Hepatocyte (in vitro differentiated cells): ENCODE results near the gene DENND4A. TPM values are rescaled to one million over a fixed set of nuclear protein-coding genes. Genes with fewer than 3 reads are reported as not detected.

ENCODE experiments used
- DNase-seq: peaks from one replicate; pipeline ENCODE4 v3.0.0-alpha.2; 2016; ENCODE audit warnings: low spot score
- H2AFZ ChIP-seq: fragments of 200-600 bp; sonication (generic); 2 replicates; pipeline ENCODE4 v1.6.0; 2016; ENCODE audit warnings: antibody characterized with exemption, mild to moderate bottlenecking
- H3K27ac ChIP-seq: fragments of 200-600 bp; sonication (generic); 2 replicates; pipeline ENCODE4 v1.5.1; 2016; ENCODE audit warnings: mild to moderate bottlenecking
- H3K27me3 ChIP-seq: fragments of 200-600 bp; sonication (generic); 2 replicates; pipeline ENCODE4 v1.6.1; 2016
- H3K36me3 ChIP-seq: fragments of 200-600 bp; sonication (generic); replicated peaks from 2 replicates; pipeline ENCODE4 v1.5.1; 2016; ENCODE audit warnings: low read depth; ENCODE audit not compliant: insufficient read depth
- H3K4me1 ChIP-seq: fragments of 200-600 bp; sonication (generic); 2 replicates; pipeline ENCODE4 v1.5.1; 2016; ENCODE audit warnings: mild to moderate bottlenecking, moderate library complexity; ENCODE audit not compliant: insufficient read depth
- H3K4me2 ChIP-seq: fragments of 200-600 bp; sonication (generic); 2 replicates; pipeline ENCODE4 v1.6.0; 2016
- H3K4me3 ChIP-seq: fragments of 200-600 bp; sonication (generic); 2 replicates; pipeline ENCODE4 v1.5.1; 2016; ENCODE audit warnings: mild to moderate bottlenecking
- H3K79me2 ChIP-seq: fragments of 200-600 bp; sonication (generic); 2 replicates; pipeline ENCODE4 v1.6.0; 2017; ENCODE audit warnings: mild to moderate bottlenecking
- H3K9me2 ChIP-seq: fragments of 200-600 bp; sonication (generic); replicated peaks from 2 replicates; pipeline ENCODE4 v1.6.0; 2017; ENCODE audit warnings: mild to moderate bottlenecking; ENCODE audit not compliant: insufficient read depth
- H3K9me3 ChIP-seq: fragments of 200-600 bp; sonication (generic); 2 replicates; pipeline ENCODE4 v1.5.1; 2016; ENCODE audit warnings: low read depth, mild to moderate bottlenecking
- H4K20me1 ChIP-seq: fragments of 200-600 bp; sonication (generic); 2 replicates; pipeline ENCODE4 v1.6.0; 2016; ENCODE audit warnings: mild to moderate bottlenecking; ENCODE audit not compliant: insufficient read depth, poor library complexity, severe bottlenecking
- EZH2 ChIP-seq: fragments of 200-600 bp; sonication (generic); IDR thresholded peaks from 2 replicates; pipeline ENCODE4 v1.6.1; 2016; ENCODE audit warnings: antibody characterized with exemption, mild to moderate bottlenecking, borderline replicate concordance
- EZH2phosphoT487 ChIP-seq: fragments of 200-600 bp; sonication (generic); IDR thresholded peaks from one replicate; pipeline ENCODE4 v1.6.1; 2018; ENCODE audit warnings: antibody characterized with exemption, mild to moderate bottlenecking, low read depth, moderate library complexity; ENCODE audit not compliant: unreplicated experiment, severe bottlenecking
- WGBS: methylation state at CpG from one replicate; pipeline ENCODE4 v1.1.6; 2016; ENCODE audit warnings: low lambda C conversion rate; ENCODE audit errors: missing lambda C conversion rate; 5-methylcytosine and 5-hydroxymethylcytosine counted together
- polyA plus RNA-seq: library from polyadenylated mRNA; unstranded; fragments of >200 nt; fragmentation: Nextera tagmentation; extraction: Ambion mirVana; gene quantifications from 2 replicates; pipeline ENCODE4 v1.2.1, GENCODE V29; 2016
- total RNA-seq: library from RNA; depleted of rRNA; stranded (reverse); fragments of >200 nt; gene quantifications from 2 replicates; pipeline ENCODE4 v1.2.3, GENCODE V29; 2014
- TF ChIP-seq, protein P1 (sequence below): fragments of 200-600 bp; sonication (generic); IDR thresholded peaks from 2 replicates; pipeline ENCODE4 v1.5.1; 2016; ENCODE audit warnings: antibody characterized with exemption, mild to moderate bottlenecking; ENCODE audit not compliant: poor library complexity

The DENND4A gene
- total and polyA plus RNA-seq, 2 experiments from 2014 or later: 3.2 to 20.7 TPM

DNA sequence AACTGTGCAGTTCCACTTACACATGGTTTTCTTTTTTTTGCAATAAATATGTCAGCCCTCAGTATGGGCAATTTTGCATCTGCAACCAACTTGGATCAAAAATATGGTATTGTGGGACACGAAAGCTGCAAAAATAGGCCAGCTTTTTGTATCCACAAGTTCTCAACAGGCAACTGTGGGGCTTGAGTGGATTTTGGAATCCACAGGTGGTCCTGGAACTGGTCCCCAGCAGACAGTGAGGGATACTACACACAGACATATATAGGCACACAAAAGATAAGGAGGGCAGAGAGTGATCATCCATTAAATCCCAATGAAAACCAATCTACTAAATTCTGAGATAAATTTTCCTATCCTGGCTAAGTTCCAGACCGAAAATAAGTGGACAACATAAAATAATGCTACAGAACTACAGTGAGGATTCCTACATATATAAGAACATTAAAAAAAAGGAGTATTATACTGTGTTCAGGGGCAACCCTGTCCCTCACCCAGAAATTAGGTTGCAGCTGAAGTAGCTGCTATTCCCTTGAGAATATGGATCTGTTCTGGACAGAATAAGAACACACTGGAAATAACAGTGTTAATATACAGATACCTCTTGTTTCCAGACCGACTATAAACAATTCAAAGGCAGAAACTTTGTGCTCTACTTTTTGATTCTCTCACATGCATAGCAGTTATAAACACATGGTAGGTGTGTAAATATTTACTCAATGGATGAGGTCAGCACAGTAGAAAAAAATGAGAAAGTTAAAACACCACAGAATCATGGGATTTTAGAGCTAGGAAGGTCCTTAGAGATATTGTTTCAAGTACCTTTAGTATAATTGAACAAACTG lies 25.4 kb downstream of the DENND4A start:
- no peak overlapping the region for H3K4me3 ChIP-seq
- 59% methylated on average over 3 of the region's 3 CpGs for WGBS
- H3K27ac ChIP-seq: peak overlapping the region; percentile 22
- DNase-seq: peak; percentile 17
- no peak overlapping the region for H2AFZ ChIP-seq
- no peaks in the 10 kb centered on the region for H3K9me3 ChIP-seq
- TF ChIP-seq EZH2 (no peak), EZH2phosphoT487 (no peak)
- TF ChIP-seq, protein P1, sequence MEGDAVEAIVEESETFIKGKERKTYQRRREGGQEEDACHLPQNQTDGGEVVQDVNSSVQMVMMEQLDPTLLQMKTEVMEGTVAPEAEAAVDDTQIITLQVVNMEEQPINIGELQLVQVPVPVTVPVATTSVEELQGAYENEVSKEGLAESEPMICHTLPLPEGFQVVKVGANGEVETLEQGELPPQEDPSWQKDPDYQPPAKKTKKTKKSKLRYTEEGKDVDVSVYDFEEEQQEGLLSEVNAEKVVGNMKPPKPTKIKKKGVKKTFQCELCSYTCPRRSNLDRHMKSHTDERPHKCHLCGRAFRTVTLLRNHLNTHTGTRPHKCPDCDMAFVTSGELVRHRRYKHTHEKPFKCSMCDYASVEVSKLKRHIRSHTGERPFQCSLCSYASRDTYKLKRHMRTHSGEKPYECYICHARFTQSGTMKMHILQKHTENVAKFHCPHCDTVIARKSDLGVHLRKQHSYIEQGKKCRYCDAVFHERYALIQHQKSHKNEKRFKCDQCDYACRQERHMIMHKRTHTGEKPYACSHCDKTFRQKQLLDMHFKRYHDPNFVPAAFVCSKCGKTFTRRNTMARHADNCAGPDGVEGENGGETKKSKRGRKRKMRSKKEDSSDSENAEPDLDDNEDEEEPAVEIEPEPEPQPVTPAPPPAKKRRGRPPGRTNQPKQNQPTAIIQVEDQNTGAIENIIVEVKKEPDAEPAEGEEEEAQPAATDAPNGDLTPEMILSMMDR: no peak
- no peaks in the 10 kb centered on the region for H3K36me3 ChIP-seq
- H3K27me3 ChIP-seq: no peaks in the 10 kb centered on the region
- no peak overlapping the region for H3K4me2 ChIP-seq
- H3K9me2 ChIP-seq: no peaks in the 10 kb centered on the region
- H3K79me2 ChIP-seq: peaks cover 67% of the 10 kb centered on the region
- no peaks in the 10 kb centered on the region for H4K20me1 ChIP-seq
- H3K4me1 ChIP-seq: peaks cover 9% of the 10 kb centered on the region

DNA sequence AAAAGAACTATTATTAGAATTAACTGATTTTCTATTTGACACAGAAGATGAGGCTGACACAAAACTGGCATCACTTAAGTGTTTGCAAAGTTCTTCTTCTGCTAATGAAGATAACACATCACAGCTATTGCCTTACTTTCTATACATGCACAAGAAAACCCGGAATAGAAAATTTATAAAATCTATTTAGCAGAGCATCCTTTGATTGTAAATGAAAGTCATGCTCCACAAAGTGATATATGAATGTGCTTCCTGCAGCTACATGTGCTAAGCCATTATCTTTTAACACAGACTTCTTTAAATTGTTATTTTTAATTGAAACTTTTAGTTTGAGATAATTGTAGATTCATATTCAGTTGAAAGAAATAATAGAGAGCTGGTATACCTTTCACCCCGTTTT lies 27.0 kb downstream of the DENND4A start:
- Histone ChIP-seq H3K4me3 (no peak overlapping the region), H3K9me3 (no peaks in the 10 kb centered on the region), H3K9me2 (no peaks in the 10 kb centered on the region), H2AFZ (no peak overlapping the region), H3K36me3 (no peaks in the 10 kb centered on the region), H3K79me2 (peaks cover 61% of the 10 kb centered on the region), H3K4me2 (no peak overlapping the region), H4K20me1 (no peaks in the 10 kb centered on the region), H3K27me3 (no peaks in the 10 kb centered on the region), H3K4me1 (peaks cover 8% of the 10 kb centered on the region), H3K27ac (no peak overlapping the region)
- DNase-seq: no peak
- WGBS: 91% methylated on average over 2 of the region's 2 CpGs
- no peak for TF ChIP-seq EZH2phosphoT487
- no peak for TF ChIP-seq EZH2
- TF ChIP-seq, protein P1: no peak

DNA sequence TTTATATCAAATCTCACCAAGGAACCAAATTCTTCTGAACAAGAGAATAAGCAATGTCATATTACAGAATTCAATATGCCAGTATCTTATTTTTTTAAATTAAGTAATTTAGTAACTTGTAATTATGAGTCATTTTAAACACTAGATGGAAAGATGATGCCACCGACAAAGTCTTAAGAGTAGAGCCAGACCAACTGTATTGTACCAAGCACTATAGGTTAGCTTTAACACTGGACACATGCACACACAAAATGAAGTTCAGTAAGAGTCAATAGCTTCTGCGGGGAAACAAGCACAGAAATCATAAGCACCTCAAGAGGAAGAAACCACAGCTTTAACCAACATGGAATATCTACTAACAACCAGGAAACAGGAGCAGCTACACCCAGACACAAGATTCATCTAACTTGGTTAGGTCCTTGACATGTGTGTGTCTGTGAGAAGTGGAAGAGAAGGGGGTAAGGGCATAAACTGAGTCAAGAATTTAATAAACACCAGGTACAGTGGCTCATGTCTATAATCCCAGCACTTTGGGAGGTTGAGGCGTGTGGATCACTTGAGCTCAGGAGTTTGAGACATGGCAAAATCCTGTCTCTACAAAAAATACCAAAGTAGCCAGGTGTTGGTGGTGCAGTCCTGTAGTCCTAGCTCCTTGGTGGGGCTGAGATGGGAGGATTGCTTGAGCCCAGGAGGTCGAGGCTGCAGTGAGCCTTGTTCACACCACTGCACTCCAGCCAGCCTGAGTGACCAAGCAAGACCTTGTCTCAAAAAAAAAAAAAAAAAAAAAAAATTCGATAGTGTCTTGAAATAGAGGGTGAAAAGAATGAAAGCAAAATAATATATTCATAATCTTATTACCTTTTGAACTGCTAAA lies 28.9 kb downstream of the DENND4A start:
- no peaks in the 10 kb centered on the region for H3K27me3 ChIP-seq
- 89% methylated on average over 5 of the region's 5 CpGs for WGBS
- no peaks in the 10 kb centered on the region for H3K36me3 ChIP-seq
- no peak overlapping the region for H3K4me2 ChIP-seq
- H4K20me1 ChIP-seq: no peaks in the 10 kb centered on the region
- H3K9me2 ChIP-seq: no peaks in the 10 kb centered on the region
- H3K4me1 ChIP-seq: no peaks in the 10 kb centered on the region
- H3K27ac ChIP-seq: no peak overlapping the region
- H3K9me3 ChIP-seq: no peaks in the 10 kb centered on the region
- H2AFZ ChIP-seq: no peak overlapping the region
- TF ChIP-seq EZH2phosphoT487: no peak
- no peak for TF ChIP-seq EZH2
- TF ChIP-seq, protein P1: no peak
- DNase-seq: no peak
- no peak overlapping the region for H3K4me3 ChIP-seq
- peaks cover 47% of the 10 kb centered on the region for H3K79me2 ChIP-seq
